GM19395 (cell line): Measurements from ENCODE around the gene MIEF1.

Experiments
- ATAC-seq: cut with Tn5 transposase; IDR thresholded peaks from one replicate; pipeline ENCODE4 v1.9.1; 2021; ENCODE audit warnings: mild to moderate bottlenecking, moderate library complexity; ENCODE audit not compliant: unreplicated experiment

Gene MIEF1

DNA sequence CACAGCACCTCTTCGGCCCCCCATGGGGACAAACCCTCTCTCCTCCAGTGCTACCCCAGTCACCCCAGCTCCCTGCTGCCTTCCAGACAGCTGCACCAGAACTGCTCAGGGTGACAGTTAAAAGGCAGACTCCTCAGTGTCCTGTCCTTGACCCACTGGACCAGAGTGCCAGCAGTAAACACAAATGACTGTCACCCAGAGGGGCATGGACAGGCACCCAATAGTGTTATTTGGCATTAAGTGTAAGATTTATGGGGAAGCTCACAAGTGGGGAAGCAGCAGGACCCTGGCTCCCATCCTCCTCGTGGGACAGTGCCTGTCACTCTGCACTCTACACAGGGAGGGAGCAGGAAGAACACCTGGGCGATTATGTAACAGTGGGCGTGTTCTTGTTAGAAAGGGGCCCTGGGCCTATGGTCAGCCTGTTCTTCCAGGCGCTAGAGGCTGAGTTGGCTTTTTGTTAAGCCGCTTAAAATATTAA, 25.4 kb downstream of the MIEF1 start:
- ATAC-seq: no peak

- ATAC-seq: no peak
Observed at GRCh38 chr22:39528080-39528661, 26.1 kb downstream of the MIEF1 start.

GRCh38 chr22:39528681-39529486, 26.8 kb downstream of the MIEF1 start:
- ATAC-seq: no peak

DNA sequence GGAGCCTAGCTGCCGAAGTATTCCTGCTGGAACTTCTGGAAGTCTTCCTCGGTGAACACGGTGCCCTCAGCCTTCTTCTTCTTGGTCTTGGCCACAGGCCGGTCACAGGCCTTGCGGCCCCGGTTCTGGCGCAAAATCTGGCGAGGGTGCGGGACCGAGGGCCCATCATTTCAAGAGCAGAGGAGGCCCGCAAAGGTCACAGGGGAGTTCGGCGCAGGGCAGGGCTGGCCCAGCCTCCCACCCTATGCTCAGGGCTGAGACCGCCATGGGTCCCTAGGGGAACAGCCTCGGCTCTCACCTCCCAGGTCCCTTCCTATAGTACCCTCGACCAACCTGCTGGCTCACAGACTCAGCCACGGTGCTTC, 27.4 kb downstream of the MIEF1 start:
- no peak for ATAC-seq

DNA sequence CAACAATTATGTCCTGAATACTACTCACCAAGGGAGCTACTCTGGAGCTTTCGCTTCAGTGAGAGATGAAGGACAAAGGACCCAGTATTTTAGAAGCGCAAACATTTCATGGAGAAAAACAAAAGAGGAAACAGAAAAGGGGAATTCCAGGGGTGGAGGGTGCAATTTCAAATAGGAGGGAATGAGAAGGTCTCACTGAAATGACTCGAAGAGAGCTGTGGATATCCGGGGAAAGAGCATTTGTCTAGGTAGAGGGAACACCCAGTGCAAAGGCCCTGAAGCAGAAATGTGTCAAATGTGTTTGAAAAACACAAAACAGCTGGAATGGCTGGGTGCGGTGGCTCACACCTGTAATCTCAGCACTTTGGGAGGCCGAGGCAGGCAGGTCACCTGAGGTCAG, 28.0 kb downstream of the MIEF1 start:
- ATAC-seq: no peak

DNA sequence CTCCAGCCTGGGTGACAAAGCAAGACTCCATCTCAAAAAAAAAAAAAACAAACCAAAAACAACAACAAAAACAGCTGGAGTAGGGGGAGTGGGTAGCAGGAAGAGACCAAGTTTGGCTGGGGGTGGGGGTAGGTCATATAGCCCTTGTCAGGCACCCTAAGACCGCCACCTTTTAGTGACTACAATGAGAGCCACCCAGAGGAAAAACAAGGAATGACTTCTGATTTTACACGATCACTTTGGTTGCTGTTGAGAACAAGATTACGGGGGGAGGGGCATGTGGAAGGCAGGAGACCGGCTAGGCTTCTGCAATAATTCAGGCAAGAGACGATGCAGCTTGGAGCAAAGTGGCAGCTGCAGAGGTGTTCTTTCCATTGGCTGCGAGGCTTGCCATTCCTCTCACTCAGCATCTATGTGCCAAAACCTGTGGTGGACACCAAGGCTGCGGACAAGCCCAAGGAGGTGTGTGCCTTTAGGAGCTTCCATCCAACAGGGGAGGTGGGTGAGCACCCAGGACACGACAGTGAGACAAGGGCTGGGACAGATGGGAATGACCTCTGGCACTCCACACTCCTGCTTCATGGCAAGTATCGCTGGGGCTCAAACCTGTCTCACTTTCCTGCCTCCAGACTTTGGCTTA, 28.7 kb downstream of the MIEF1 start:
- no peak for ATAC-seq

GRCh38 chr22:39532215-39533073, 30.4 kb downstream of the MIEF1 start, which contains the start of gene RPS19BP1:
Gene RPS19BP1 (minus strand): TSS chr22:39532748. CDS start chr22:39532738, 10 bp downstream.
- ATAC-seq: peak; percentile 76

DNA sequence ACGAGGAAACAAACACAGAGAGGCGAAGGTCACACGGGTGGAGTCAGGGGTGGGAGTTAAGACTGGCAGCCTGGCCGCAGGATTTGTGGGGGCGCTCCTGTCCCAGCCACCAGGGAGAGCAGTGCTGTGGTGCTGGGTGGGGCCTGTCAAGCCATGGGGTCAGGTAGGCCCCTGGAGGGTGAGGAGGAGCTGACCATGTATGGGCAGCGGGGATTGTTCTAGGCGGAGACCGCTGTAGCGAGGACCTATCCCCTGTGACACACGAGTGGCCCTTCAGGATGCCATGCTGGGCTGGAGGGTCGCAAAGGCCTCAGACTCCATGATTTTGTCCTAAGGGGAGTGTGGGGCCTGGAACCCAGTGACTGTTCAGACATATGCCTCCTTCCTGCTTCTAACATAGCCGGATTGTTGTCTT, 32.0 kb downstream of the MIEF1 start:
- no peak for ATAC-seq

DNA sequence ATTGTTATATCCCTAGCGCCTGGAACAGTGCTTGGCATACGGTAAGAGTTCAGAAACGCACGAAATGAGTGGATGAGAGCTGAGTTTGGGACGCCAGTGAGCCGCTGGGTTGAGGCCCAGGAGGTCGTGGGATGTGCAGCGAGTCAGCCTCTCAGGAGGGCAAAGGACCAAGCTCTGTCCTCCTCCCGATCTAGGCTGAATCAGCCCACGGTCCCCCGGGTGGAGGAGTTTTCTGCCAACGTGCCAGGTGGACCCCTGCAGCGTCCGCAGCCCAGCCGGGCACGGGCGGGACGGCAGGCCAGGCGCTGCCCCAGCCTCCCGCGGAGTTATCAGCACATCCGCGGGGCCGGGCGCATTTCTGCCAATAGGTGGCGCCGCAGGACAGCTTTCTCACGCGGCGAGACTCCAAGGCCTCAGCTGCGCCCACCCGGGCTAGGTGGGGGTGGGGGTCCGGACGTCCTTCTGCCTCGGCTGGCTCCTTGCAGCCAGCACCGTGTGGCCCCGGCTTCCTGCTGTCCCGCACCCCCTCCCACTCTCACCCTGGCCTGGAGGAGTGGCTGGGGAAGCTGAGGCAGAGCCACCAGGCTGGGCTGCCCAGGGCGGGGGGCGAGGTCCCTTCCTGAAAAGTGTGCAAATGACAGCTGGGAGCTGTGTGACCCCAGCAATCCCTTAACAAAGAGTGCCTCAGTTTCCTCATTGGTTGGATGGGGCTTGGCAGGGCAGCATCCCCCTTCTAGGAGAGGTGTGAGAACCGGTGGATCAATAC, 32.7 kb downstream of the MIEF1 start:
- ATAC-seq: no peak

DNA sequence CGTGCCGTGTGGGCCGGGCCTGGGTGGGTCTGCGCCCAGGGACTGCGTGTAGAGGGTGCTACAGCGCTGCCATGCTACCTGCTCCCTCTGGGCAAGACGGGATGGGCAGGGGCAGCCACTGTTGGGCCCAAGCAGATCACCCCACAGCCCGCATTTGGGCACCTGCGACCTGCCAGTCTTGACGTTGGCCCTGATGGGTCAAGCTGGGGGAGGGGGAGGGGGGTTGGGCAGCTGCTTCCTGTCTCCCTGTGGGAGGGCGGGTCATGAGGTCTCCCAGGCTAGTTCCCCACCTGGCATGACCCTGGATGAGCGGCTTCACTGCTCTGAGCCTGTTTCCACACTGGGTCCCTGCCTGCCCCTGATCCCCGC, 33.3 kb downstream of the MIEF1 start:
- no peak for ATAC-seq

DNA sequence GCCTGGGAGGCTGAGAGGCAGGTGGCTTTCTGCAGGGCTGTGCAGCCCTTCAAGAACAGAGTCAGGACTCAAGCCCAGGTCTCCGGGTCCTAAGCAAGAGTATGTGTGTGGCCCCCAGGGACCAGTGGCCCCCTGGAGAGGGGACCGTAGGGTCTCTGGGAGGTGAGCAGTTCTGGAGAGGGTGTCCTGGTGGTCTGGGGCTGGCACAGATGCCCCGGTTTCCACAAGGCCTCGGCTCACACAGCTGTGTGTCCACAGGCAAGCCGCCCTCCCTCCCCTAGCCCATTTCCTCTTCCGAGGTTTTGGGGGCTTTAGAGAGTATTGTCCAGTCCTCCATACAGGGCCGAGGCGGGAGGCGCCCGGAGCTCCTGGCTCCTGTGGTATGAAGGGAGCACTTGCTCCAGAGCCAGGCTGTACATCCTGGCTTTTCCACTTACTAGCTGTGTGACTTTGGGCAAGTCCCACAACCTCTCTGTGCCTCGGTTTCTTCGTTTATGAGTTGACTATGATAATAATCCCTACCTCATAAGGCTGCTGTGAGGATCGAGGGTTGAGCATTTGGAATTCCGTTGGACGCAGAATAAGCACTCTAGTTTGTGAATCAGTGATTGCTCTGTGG, 33.9 kb downstream of the MIEF1 start:
- no peak for ATAC-seq

GRCh38 chr22:39536711-39537110, 34.6 kb downstream of the MIEF1 start:
- ATAC-seq: no peak

- no peak for ATAC-seq
Observed at GRCh38 chr22:39537975-39538374, 35.9 kb downstream of the MIEF1 start.

GRCh38 chr22:39543095-39543494, 41.0 kb downstream of the MIEF1 start:
- ATAC-seq: no peak

- ATAC-seq: no peak
Observed at GRCh38 chr22:39545386-39546365, 43.6 kb downstream of the MIEF1 start.

GRCh38 chr22:39546889-39547586, 44.9 kb downstream of the MIEF1 start:
- no peak for ATAC-seq

- no peak for ATAC-seq
Observed at GRCh38 chr22:39547587-39547947, 45.5 kb downstream of the MIEF1 start.

- ATAC-seq: no peak
Observed at GRCh38 chr22:39553429-39553828, 51.3 kb downstream of the MIEF1 start.
